Stimulated activated CD4-positive, alpha-beta T cell treated with anti-CD3 and anti-CD28 coated beads, TNF-alpha, amount 100 ng/mL, for 4 hours (primary cell): ENCODE measurements around the gene MCTP1.
"Not testable (repeated sequence)": the region's sequence is repeated elsewhere in the genome, so short reads cannot be mapped to it uniquely, and the experiment has no call there.

Experiments
- DNase-seq, 3 experiments: peaks; one replicate each; pipeline ENCODE4 v3.0.0-alpha.2; 2020; ENCODE audit warnings: low read depth in 3 of 3

MCTP1 gene

DNA sequence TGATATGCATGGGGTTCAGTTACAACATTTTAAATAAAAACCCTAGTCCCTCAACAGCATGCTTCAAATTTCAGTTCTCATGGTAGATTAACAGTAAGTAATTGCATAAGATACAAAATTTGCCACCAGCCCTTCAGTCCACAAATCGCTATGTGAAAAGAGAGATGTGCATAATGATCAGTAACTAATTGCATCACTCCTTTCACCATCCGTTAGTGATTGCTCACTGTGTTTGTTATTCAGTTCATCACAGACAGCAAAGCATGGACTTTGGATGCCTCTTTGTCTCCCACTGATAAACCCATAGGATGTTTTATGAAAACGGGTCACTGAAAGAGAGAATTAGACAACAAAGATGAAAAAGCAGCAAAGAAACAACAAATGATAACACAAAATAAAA, 103.2 kb downstream of the MCTP1 start:
- no peak for DNase-seq

DNA sequence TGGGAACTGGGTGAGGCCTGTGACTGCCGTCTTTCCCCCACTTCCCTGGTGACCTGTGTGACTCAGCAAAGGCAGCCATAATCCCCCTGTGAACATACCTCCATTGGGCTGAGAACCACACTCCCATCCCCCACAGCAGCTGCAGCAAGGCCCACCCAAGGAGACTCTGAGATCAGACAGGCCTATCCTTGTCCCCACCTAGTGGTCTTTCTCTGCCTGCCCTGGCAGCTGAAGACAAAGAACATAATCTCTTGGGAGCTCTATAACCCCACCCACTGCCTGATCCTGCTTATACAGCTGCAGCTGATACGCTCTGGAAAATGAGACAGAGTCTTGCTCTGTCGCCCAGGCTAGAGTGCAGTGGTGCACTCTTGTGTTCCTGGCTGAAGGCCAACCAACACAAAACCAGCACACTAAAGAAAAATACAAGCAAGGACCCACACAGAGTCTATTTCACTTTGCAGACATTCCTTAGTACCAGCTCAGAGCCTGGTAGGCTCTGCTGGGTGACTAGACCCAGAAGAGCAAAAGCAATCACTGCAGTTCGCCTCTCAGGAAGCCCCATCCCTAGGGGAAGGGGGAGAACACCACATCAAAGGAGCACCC, 106.7 kb downstream of the MCTP1 start:
- DNase-seq = no peak

DNA sequence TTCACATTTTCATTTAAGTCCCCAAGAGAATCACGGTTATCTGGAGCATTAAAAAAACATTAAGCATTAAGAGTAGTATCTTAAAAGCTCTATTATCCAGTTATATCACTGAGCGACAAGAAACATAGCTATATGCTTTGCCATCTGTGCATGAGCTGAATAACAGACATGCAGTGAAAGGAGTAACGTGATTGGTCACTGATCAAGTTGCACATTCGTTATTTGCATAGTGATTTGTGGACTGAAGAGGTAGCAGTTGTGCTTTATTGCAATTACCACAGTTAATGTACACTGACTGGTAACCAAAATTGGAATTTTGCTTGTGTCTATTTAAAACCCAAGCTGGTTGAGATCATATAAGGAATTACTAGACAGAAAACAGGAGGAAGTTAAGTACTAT, 107.4 kb downstream of the MCTP1 start:
- DNase-seq = no peak

DNA sequence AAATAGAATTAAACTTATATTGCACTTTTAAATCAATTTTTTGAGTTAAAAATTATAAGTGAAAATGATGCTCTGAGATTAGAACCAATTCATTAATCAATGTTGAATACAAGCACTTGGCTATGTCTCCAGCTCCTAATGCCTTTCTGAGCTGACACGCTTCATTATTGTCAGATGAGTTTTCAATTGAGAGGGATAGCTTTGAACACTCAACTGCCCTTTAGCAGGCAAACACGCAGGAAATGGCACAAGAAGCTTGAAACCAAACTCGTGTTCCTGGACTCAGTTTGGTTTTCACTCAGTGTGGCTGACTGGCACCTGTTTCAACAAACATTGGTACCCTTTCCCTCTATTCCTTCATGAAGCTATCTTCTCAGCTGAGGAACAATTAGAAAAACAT, 109.8 kb downstream of the MCTP1 start:
- DNase-seq = no peak

DNA sequence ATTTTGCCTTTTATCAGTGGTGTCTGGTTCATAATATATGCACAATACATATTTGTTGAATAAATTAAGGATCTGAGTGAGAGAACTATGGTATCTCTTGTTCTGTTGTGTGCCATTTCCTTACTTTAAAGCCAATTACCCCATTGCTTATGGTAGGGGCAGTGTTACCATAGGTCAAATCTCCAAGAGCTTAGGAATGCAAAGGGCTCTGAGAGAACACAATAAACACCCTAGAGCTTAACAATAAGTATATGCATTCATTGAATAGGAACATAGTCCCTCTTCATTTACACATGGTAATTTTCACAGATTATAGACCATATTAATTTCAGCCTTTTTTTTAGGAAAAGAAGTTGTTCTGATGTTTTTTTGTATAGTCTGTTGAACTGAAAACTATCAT, 112.2 kb downstream of the MCTP1 start:
- DNase-seq = no peak

DNA sequence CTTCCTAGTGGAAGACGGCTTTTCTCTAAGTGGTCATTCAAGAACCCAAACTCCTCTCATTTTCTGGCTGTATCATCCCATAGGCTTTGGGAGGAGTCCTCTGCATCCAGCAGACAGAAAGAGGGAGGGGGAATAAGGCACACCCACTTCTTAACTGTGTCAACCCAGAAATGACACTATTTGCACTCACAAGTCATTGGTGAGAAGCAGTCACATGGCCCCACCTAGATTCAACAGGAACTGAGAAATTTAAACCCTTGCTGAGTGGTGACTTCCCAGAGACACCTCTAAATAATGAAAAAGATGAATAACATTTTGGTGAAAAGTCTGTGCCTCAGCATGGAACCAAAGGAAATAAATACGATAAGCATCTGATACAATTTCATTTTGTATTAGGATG, 120.0 kb downstream of the MCTP1 start:
- no peak for DNase-seq

DNA sequence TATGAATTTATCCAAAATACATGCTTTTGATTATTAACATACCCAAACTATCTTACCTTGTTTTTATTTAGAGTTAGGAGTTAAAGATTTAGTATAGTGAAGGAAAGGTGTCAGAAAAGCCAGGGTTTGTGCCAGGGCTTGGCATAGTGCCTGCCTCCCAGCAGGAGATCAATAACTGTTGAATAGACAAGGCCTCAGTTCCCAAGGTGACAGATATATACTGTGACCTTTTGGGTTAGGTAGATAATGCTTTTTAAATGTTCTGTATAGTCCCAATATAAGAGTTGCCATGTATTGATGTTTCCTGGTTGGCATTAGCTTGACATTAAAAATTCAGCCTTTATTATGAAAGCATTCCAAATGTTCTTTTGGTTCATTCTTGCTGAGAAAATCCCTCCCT, 121.8 kb downstream of the MCTP1 start:
- no peak for DNase-seq

DNA sequence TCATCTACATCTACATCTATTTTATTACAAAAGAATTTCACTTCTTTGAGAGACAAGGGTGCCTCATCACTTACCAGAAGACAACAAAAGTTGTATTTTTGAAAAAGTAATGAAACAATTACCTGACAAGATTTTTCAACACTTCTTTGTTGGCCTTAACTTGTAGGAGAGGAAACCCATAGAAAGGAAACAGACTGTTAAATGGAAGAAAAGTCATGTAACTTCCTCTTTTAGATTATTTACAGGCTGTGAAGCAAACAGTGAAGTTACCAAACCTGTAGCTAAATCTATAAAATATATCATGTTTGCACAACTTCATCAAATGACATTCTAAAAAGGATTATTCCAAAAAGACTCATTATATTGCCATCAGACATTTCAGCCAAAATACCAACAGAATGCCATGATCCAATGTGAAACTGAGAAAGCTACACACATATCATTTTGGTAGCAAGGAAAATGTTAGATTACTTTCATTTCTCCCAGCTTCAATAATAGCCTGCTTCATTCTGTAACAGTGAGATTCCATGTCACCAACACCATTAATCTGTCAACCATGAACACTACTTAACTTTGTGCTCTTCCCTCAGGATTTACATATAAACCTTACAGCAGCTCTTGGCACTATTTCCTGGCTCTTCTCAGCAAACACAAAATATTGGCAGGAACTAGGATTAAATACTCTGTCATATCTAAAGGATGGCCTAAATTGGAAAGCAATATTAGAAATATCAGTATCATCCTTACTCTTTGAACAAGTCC, 122.5 kb downstream of the MCTP1 start:
- no peak for DNase-seq

DNA sequence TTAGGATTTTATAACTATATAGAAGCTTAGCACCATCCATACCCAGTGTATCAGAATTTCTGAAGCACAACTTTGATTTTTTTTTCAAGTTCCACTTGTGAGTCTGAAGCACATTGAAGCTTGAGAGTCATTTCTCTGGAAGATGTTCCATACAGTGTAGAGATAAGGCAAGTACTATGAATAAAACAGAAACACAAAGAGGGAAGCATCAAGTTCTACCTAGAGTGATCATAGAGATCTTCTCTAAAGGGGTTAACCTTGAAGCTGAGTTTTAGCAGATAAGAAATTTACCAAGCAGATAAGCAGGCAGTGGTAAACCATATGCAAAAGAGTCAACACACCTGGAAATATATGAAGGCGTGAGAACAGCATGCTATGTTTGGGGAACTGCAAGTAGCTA, 125.3 kb downstream of the MCTP1 start:
- no peak for DNase-seq

DNA sequence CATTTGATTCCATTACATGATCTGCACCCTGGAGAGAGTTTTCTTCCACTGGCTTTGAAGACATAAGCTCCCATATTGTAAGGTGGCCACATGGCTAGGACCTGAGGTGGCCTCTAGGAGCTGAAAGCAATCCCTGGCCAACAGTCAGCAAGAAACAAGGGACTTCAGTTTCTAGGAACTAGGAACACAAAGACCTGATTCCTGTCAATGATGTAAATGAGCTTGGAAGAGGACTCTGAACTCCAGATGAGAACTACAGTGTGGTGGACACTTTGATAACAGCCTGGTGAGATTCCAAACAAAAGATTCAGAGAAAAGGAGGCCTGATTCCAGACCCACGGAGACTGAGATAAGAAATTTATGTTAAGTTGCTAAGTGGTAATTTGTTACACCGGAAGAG, 129.0 kb downstream of the MCTP1 start:
- no peak for DNase-seq

DNA sequence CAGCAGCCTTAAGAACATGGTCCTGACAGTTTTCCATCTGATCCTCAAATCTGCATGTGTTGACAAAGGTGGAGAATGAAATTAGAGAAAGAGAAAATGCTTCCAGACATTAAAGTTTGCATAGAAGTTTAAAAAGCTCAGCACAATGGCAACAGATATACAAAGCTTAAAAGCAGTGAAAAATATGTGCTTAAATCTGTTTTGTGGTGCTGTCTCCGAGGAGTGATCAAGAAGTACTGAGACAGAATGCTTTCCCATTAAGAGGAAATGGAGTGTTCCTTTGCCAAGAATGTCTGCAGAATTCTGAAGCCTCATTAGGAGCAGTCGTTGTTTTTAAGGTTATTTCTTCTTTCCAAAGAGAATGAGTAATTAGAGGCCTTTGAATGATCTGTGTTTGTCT, 131.4 kb downstream of the MCTP1 start:
- no peak for DNase-seq

DNA sequence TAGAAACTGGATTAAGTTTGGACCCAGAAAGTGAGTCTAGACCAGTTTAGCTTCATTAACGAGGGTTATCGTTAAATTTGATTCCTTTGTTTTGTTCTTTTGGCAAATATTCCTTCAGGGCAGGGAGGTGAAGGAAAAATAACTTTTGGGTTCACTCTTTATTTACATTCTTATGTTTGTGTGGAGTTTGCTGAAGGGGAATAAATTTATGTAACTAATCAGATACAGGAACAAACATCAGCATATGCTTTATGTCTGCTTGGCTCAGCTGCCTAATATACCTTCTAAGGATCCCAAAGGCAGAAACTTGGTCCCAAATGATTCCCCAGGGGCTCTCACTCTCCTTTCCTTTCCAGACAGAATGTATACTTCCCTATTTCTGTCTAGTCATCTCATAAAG, 132.4 kb downstream of the MCTP1 start:
- DNase-seq = no peak

DNA sequence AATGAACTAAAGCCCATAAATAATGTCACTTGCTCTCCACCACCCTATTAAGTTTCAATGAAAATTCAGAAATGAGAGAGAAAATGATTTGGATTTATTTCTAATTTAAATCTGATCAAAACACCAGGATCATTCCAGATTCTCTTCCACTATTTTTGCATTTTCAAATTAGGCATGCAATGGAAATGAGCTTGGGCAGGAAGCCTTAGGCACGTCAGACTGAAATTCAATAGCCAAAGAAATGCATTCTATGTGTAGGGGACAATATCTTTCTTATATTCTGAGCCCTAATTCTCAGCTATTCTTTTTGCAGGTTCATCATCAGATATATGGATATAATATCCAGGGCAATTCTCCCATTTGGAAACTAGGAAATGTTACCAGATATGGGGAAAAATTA, 132.8 kb downstream of the MCTP1 start:
- no peak for DNase-seq

DNA sequence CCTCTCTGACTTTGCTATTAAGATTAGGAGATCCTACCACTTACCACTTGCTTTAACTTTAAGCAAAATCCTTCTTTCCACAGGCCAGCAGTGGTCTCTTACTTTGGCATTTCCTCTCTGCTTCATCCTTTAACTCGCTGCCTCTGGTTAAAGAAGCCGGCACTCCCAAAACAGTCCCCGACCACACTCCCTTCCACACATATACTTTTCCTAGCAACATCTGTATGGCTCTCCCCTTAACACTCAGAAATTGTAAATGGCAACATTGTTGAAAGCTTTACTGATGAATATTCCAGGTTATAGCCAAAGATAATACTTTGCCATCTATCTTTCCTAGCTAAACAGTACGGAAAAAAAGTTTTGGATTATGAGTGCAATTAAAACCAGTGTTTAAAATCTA, 133.2 kb downstream of the MCTP1 start:
- no peak for DNase-seq

DNA sequence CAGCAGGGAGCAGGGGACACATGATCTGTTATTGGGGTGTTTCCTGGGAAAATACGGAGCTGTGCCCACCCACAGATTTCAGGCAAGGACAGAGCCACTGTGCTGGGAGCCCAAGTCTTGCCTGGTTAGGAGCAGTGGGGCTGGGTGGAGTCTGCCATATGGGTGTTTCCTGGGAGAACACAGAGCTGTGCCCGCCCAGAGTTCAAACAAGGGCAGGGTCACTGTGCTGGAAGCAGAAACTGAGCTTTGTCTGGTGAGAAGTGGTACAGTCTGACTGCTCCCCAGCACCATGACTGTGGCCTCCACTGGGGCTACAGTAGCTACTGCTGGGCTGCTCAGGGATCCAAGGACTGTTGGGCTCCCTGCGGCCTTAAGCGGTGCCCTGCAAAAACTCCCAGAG, 135.5 kb downstream of the MCTP1 start:
- DNase-seq = no peak

DNA sequence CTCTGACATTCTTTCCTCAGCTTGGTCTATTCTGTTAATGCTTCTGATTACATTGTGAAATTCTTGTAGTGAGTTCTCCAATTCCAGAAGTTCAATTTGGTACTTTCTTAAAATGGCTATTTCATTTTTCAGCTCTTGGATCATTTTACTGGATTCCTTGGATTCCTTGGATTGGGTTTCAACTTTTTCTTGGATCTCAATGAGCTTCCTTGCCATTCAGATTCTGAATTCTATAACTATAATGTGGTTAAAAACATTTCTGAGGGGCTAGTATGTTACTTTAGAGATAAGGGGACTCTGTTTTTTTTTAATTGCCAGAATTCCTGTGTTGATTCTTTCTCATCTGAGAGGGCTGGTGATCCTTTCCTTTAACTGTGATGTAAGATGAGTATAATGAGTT, 136.4 kb downstream of the MCTP1 start:
- no peak for DNase-seq

DNA sequence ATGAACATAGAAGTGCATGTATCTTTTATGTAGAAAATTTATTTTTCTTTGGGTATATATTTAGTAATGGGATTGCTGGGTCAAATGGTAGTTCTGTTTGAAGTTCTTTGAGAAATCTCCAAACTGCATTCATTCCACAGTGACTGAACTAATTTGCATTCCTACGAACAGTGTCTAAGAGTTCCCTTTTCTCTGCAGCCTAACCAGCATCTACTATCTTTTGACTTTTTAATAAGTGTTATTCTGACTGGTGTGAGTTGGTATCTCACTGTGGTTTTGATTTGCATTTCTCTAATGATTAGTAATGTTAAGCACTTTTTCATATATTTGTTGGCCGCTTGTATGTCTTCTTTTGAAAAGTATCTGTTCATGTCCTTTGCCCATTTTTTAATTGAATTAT, 141.0 kb downstream of the MCTP1 start:
- DNase-seq = not testable (repeated sequence)

DNA sequence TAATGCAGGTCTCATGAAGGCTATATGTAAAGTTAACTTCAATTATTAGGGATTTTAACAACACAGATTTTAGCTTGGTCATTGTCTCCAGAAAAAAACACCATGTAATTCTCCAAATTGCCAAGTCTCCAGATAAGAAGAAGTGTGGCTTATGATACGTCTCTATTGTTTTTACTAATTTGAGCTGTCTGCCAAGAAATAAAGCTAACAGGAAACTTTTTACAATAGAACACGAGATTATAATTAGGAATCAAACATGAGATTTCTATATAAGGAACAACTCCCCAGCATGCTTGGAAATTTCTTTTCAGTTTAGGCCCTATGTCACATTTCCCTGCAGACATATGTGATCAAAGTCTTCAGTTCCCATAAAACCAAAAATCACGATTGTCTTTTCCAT, 142.7 kb downstream of the MCTP1 start:
- DNase-seq = no peak

DNA sequence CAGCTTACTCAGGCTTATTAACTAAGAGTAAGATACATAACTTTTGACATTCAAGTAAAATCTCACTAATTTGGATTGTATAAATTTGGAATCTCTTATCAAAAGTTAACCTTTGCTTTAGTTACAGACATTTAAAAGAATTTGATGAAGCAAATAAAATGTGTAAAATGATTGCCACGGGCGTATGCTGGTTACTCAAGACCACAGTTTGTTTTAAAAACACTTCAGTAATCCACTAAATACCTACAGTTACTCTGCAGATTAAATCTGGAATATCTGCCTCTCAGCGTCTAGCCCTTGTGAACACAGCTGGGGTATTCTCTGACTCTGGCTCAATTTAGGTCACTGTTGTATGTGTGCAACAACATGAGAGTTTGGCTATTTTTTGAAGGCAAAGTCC, 143.8 kb downstream of the MCTP1 start:
- no peak for DNase-seq

DNA sequence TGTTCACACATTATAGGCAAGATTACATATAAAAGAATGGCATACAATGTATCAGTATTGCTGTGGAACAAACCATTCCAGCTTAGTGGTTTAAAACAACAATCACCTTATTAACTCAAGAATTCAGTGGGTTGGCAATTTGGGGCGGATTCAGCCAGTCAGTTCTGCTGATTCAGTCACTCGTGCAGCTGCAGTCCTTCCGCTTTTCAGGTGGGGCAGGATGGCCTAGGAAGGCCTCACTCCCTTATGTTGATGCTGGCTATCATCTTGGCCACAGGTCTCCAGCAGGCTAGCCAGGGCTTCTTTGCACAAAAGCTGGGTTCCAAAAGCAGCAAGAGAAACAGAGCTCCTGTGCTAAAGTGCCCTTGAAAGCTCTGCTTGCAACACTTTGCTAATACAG, 150.6 kb downstream of the MCTP1 start:
- no peak for DNase-seq

DNA sequence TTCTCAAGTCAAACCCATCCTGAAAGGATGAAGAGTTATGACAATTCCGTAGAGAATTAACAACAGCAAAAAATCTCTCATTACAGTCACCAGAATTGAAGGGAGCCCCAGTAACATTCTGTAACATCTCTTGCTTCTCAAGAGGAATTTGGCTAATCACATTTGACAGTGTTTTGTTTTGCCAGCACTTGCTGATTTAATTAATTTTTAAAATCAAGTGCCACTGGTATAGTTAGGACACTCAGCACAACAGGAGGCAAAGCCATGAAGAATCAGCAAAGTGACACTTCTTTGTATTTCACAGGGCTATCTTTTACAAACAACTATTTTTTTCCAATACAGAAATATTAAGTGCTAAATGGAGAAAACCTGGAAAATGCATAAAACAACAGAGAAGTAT, 152.8 kb downstream of the MCTP1 start:
- DNase-seq = no peak

DNA sequence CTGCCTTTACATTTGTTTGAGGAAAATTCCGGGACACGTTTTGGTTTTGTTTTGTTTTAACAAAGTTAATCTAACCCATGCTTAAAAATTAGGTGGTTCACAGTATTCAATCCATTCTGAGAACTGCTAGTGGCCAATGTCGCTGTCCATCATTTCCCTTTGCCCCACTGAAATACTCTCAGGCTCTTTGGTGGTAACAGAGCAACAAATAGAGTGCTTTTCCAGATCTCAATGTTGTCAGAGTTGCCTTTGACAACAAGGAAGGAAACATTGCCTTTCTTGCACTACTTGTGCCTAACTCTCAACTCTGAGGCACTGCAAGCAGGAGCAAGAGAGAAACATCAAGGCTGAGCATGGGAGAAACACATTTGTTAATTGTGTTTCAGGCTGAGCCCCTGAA, 154.0 kb downstream of the MCTP1 start:
- no peak for DNase-seq

DNA sequence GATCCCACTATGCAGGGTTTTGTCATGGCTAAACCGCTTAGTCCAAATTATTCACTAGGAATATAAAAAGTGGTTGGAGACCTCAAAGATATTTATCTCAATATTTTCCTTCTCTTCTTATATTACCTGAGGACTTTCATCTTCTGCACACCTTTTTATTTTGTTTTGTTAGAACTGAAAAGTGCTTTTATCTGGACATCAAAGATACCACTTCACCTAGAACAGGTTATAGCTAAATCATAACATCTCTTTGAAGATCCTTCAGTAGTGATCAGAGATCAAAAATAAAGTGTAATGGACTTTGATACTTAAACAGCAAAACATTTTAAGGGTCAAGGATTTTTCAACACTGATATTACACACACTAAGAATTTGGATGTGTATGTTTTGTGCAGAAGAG, 160.2 kb downstream of the MCTP1 start:
- no peak for DNase-seq

DNA sequence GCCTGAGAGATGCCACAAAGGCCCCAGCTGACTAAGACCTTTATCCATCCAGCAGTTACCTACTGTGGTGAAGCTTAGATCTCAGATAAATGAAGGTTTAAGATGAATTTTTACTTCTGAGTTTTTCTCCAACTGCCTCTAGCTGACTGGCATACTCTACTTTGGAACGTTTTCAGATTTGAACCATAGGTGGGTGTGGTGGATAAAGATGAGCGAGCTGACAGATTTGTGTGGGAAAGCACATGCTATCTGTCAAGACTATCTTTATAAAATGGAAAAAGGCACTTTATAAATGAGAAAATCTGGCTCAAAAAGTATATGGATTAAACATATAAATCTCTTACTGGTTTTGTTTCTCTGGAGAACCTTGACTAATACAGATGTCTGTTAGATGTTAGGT, 160.8 kb downstream of the MCTP1 start:
- no peak for DNase-seq
